HG03354 (cell line): ENCODE measurements around the gene METRN.
"Not testable (repeated sequence)": the region's sequence is repeated elsewhere in the genome, so short reads cannot be mapped to it uniquely, and the experiment has no call there.

Source experiments
- ATAC-seq: cut with Tn5 transposase; IDR thresholded peaks from one replicate; pipeline ENCODE4 v1.9.1; 2021; ENCODE audit warnings: mild to moderate bottlenecking; ENCODE audit not compliant: unreplicated experiment, poor library complexity, severe bottlenecking

The METRN gene

GRCh38 chr16:749010-749409, 34.1 kb downstream of the METRN start:
- ATAC-seq = no peak

- ATAC-seq = no peak
Observed at GRCh38 chr16:750485-750884, 35.6 kb downstream of the METRN start.

- ATAC-seq = no peak
Observed at GRCh38 chr16:751152-752006, 36.5 kb downstream of the METRN start.

- ATAC-seq = no peak
Observed at GRCh38 chr16:752007-752312, 37.0 kb downstream of the METRN start.

GRCh38 chr16:754121-754607, 39.2 kb downstream of the METRN start:
- ATAC-seq = not testable (repeated sequence)

- ATAC-seq = no peak
Observed at GRCh38 chr16:754656-755055, 39.7 kb downstream of the METRN start.

- no peak for ATAC-seq
Observed at GRCh38 chr16:756428-756827, 41.5 kb downstream of the METRN start.

GRCh38 chr16:759110-759910, 44.4 kb downstream of the METRN start:
- no peak for ATAC-seq

GRCh38 chr16:760065-760464, 45.1 kb downstream of the METRN start:
- no peak for ATAC-seq

GRCh38 chr16:760545-761343, 45.8 kb downstream of the METRN start, which contains the start of gene MSLN:
Gene MSLN, plus strand, starts transcription at chr16:760734. Its CDS starts 1,947 bp downstream, at chr16:762681.
- no peak for ATAC-seq

- no peak for ATAC-seq
Observed at GRCh38 chr16:761625-762513, 47.0 kb downstream of the METRN start.

- ATAC-seq = no peak
Observed at GRCh38 chr16:762595-763268, 47.8 kb downstream of the METRN start.

- ATAC-seq = no peak
Observed at GRCh38 chr16:763369-764183, 48.7 kb downstream of the METRN start.

GRCh38 chr16:764184-764750, 49.3 kb downstream of the METRN start:
- ATAC-seq = no peak

- no peak for ATAC-seq
Observed at GRCh38 chr16:764848-765487, 50.0 kb downstream of the METRN start.

GRCh38 chr16:765488-765865, 50.6 kb downstream of the METRN start:
- no peak for ATAC-seq
